ENCODE results near the gene CX3CL1.
"Not testable (repeated sequence)": the region's sequence is repeated elsewhere in the genome, so short reads cannot be mapped to it uniquely, and the experiment has no call there.

CX3CL1 gene

DNA sequence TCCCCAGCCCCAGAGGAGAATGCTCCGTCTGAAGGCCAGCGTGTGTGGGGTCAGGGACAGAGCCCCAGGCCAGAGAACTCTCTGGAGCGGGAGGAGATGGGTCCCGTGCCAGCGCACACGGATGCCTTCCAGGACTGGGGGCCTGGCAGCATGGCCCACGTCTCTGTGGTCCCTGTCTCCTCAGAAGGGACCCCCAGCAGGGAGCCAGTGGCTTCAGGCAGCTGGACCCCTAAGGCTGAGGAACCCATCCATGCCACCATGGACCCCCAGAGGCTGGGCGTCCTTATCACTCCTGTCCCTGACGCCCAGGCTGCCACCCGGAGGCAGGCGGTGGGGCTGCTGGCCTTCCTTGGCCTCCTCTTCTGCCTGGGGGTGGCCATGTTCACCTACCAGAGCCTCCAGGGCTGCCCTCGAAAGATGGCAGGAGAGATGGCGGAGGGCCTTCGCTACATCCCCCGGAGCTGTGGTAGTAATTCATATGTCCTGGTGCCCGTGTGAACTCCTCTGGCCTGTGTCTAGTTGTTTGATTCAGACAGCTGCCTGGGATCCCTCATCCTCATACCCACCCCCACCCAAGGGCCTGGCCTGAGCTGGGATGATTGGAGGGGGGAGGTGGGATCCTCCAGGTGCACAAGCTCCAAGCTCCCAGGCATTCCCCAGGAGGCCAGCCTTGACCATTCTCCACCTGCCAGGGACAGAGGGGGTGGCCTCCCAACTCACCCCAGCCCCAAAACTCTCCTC, 10.4 kb downstream of the CX3CL1 start:
- DNase-seq (ENCODE audit: low spot score): no peak

DNA sequence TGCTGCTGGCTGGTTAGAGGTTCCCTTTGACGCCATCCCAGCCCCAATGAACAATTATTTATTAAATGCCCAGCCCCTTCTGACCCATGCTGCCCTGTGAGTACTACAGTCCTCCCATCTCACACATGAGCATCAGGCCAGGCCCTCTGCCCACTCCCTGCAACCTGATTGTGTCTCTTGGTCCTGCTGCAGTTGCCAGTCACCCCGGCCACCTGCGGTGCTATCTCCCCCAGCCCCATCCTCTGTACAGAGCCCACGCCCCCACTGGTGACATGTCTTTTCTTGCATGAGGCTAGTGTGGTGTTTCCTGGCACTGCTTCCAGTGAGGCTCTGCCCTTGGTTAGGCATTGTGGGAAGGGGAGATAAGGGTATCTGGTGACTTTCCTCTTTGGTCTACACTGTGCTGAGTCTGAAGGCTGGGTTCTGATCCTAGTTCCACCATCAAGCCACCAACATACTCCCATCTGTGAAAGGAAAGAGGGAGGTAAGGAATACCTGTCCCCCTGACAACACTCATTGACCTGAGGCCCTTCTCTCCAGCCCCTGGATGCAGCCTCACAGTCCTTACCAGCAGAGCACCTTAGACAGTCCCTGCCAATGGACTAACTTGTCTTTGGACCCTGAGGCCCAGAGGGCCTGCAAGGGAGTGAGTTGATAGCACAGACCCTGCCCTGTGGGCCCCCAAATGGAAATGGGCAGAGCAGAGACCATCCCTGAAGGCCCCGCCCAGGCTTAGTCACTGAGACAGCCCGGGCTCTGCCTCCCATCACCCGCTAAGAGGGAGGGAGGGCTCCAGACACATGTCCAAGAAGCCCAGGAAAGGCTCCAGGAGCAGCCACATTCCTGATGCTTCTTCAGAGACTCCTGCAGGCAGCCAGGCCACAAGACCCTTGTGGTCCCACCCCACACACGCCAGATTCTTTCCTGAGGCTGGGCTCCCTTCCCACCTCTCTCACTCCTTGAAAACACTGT, 11.3 kb downstream of the CX3CL1 start:
- DNase-seq (ENCODE audit: low spot score): no peak

- no peak for DNase-seq (ENCODE audit: low spot score)
Measured at GRCh38 chr16:57384248-57385070, 12.2 kb downstream of the CX3CL1 start.

- no peak for DNase-seq (ENCODE audit: low spot score)
Measured at GRCh38 chr16:57385083-57385482, 12.8 kb downstream of the CX3CL1 start.

DNA sequence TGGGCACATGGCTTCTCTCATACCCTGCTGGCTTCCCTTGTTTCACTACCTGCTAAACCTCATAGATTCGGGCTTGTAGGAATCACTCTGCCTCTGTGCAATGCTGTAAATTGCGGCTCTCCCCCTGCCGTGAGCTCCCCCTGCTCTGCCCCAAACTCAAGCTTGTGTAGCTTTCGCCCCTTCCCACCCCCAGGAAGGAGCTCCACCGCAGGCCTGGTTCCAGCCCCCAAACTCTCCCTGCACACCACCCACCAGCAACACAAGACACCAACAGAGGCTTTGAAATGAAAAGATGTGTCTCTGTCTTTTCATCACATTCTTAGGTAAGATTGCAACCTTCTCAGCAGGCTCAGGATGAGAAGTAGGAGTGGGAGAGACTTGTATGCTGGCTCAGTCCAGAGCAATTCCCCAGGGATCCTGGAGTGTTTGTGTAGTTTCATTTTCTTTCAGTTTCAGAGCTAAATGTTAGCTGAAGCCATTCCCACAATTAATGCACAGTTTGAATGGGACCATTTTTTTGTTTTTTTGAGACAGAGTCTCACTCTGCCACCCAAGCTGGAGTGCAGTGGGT, 14.2 kb downstream of the CX3CL1 start:
- DNase-seq (ENCODE audit: low spot score): peak; percentile 24

DNA sequence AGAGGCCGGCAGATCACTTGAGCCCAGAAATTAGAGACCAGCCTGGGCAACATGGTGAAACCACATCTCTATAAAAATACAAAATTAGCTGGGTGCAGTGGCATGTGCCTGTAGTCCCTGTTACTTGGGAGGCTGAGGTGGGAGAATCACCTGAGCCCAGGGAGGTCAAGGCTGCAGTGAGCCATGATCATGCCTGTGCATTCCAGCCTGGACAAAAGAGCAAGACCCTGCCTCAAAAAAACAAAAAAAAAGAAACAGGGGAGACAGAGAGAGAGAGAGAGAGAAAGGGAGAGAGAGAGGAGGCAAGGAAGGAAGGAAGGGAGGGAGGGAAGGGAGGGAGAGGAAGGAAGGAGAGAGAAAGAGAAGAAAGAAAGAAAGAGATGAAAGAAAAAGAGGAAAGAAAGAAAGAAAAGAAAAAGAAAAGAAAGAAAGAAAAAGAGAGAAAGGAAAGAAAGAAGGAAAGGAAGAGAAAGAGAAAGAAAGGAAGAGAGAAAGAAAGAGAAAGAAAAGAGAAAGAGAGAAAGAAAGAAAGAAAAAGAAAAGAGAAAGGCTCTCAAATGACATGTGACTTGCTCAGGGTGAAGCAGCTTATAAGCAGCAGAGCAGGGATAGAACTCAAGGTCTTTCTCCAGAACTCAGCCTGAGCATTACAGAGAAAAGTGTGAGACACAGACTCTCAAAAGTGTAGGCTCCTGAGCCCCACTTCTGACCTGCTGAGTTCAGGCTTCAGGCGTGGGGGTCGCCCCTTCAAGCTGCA, 15.5 kb downstream of the CX3CL1 start:
- DNase-seq (ENCODE audit: low spot score): no peak

DNA sequence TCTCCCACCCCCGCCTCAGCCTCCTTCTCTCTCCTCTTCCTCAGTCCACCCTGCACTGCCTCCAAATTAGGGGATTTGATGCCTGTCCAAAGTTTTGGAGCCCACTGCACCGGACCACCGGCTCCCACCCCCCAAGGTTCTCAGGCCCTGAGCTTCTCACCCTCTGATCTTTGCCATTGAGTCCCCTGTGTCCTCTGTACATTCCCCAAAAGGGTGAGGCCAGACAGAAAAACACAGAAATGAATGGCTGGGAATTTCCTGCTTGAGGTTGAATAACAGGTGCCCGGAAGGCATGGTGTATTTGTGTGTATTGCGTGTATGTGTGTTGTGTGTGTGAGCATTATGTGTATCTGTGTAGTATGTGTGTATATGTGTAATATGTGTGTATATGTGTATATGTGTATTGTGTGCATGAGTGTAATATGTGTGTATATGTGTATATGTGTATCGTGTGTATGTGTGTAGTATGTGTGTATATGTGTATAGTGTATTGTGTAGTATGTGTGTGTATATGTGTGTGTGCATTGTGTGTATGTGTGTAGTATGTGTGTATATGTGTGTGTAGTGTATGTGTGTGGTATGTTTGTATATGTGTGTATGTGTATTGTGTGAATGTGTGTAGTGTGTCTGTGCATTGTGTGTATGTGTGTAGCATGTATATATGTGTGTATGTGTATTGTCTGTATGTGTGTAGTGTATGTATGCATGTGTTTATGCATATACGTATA, 16.2 kb downstream of the CX3CL1 start:
- DNase-seq (ENCODE audit: low spot score): no peak

DNA sequence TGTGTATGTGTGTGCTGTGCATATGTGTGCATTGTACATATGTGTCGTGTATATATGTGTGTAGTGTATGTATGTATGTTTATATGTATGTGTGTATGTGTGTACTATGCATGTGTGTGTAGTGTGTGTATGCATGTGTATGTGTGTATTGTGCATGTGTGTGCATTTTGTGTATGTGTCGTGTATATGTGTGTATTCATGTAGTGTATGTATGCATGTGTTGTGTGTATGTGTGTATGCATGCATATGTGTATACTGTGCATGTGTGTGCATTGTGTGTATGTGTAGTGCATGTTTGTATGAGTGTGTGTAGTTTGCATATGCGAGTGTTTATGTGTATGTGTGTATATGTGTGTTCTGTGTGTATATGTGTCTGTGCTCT, 16.8 kb downstream of the CX3CL1 start:
- DNase-seq (ENCODE audit: low spot score): no peak

- no peak for DNase-seq (ENCODE audit: low spot score)
Measured at GRCh38 chr16:57390636-57391295, 18.5 kb downstream of the CX3CL1 start.

DNA sequence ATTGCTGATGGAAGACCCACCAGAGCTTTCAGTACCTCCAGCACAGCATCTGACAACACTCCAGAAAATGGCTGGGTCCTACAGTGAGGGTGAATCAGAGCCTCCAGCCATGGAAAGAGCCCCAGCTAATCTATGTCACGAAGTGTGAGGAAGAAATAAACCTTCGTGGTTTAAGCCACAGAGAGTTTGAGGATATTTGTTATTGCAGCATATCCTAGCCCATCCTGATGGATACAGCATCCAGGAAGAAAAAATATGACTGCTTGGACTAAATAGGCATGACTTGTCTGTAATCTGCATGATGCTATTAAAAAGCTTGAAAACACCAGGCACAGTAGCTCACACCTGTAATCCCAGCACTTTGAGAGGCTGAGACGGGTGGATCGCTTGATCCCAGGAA, 19.0 kb downstream of the CX3CL1 start:
- no peak for DNase-seq (ENCODE audit: low spot score)

- DNase-seq (ENCODE audit: low spot score): no peak
Measured at GRCh38 chr16:57391708-57392107, 19.4 kb downstream of the CX3CL1 start.

DNA sequence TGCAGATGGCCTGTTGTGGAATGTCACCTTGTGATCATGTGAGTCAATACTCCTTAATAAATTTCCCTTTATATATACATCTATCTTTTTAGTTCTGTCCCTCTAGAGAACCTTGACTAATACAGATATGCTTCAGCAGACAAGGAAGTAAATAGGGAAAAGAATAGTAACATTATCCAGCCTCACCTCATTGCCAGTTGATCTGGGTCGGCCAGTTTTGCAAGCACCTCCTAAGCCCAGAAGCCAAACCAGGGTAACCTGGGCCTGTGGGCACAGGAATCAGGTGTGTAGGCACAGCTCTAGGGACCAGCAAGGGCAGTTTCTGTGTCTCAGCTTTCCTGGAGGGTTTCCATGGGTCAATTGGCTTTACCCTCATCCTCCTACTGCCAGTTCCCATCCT, 20.4 kb downstream of the CX3CL1 start:
- DNase-seq (ENCODE audit: low spot score): no peak

DNA sequence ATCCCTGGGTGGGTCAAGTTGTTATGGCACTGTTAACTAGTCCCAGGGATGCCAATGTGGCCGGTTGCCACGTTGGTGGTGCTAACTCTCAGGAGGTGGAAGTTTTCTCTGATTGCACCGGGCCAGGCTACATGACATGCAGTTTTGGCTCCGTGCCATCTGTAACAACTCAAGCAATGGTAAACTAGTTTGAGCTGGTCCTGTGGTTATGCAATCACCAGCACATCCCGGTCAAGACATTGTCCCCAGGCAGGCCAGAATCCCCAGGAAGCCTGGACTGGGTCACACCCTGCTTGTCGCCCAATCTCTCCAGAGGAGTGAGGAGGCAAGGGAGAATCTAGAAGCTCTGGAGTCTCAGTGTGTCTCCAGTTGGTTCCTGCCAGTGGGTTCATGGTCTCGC, 22.2 kb downstream of the CX3CL1 start:
- no peak for DNase-seq (ENCODE audit: low spot score)

DNA sequence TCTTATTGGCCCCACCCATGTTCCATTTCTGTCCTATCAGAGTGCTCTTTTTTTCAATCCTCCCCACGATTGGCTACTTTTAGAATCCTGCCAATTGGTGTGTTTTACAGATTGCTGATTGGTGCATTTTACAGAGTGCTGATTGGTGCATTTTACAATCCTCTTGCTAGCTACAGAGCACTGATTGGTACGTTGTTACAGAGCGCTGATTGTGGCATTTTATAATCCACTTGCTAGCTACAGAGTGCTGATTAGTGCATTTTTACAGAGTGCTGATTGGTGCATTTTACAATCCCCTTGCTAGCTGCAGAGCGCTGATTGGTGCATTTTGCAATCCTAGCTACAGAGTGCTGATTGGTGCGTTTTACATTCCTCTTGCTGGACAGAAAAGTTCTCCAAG, 22.7 kb downstream of the CX3CL1 start:
- no peak for DNase-seq (ENCODE audit: low spot score)

- DNase-seq (ENCODE audit: low spot score): no peak
Measured at GRCh38 chr16:57396786-57397185, 24.5 kb downstream of the CX3CL1 start.

DNA sequence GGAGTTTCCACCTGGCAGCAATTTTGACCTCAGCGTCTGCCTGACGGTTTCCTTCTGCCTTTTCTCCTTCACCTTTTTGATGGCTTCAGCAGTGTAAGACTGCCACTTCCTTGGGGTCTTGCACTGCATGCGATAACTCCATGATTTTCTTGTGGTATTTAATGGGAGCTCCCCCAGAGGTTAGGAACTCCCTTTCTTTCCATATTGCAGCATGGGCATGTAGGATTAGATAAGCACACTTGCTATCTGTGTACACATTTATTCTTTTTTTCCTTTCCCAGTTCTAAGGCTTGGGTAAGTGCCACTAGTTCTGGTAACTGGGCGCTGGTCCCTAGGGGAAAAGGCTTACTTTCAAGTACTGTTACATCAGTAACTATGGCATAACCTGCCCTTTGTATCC, 25.2 kb downstream of the CX3CL1 start:
- not testable (repeated sequence) for DNase-seq (ENCODE audit: low spot score)

DNA sequence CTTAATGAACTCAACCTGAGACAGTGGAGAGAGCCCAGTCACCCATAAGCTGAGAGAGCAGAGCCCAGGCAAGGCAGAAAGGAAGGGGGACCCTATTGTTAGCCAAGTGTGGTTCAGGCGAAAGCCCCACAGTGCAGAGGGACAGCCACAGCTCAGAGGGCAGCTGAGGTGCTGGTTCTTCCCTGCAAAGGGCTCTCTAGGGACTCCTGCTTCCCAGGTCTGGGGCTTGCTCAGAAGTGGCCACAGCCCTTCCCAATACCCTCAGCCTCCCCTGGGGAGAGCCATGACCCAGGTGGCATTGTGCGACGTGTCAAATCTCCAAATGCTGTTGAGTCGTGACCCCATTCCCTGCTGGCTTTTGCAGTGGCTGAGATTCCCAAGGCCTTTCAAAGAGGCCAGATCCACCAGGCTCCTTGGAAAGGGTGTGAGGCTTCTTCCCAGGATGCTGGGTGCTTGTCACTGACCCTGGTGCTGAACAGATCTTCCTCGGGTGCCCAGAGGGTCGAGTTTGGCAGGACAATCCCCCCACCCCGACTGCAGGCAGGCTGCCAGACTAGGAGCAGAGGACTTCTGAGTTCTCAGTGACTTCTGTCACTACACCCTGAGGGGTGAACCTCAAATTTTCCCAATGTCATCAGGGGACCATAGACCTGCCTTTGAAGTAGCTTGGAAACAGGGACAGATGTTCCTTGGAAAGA, 29.8 kb downstream of the CX3CL1 start:
- no peak for DNase-seq (ENCODE audit: low spot score)

GRCh38 chr16:57403965-57404817, 31.9 kb downstream of the CX3CL1 start, which contains the start of gene CCL17:
Gene CCL17, plus strand, starts transcription at chr16:57404767. Its CDS starts 9,166 bp downstream, at chr16:57413933.
- DNase-seq (ENCODE audit: low spot score): no peak
